Activated CD8-positive, alpha-beta memory T cell treated with anti-CD3 and anti-CD28 coated beads for 48 hours (primary cell): ENCODE results near the gene SMIM45.
"Not testable (repeated sequence)": the region's sequence is repeated elsewhere in the genome, so short reads cannot be mapped to it uniquely, and the experiment has no call there.

Experiments
- DNase-seq, 3 experiments: peaks; one replicate each; pipeline ENCODE4 v3.0.0-alpha.2; 2020; ENCODE audit warnings: low read depth in 2 of 3, low spot score in 2 of 3

The SMIM45 gene

DNA sequence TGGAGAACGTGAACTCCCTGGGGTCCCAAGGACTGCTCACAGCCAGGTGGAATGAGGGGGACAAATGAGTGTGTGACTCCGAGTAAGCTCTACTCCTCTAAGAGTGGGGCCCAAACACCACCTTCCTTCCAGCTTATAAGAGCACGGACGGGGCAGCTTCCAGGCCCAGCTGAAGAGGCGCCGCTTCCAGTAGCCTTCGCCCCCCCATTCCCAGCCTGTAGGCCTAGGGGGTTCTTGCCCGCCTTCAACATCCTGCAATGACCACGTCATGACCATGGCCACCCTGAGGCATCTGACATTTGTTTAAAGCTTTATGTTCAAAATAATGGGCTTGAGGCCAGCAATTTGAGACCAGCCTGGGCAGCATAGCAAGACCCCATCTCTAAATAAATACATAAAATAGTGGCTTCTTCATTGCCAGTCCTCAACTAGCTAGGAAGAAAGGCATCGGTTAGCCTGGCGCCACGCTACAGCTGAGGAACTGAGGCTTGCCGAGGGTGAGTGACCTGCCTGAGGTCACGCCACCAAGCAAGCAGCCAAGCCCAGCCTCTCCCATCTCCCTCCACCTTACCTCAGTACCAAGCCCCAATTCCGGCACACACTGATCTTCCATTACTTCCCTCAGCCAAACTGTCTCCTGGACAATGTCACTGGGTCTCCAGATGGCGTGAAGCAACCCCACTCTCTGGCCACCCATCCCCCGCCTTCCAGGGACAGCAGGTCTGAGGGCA, 17.5 kb upstream of the SMIM45 start:
- no peak for DNase-seq

DNA sequence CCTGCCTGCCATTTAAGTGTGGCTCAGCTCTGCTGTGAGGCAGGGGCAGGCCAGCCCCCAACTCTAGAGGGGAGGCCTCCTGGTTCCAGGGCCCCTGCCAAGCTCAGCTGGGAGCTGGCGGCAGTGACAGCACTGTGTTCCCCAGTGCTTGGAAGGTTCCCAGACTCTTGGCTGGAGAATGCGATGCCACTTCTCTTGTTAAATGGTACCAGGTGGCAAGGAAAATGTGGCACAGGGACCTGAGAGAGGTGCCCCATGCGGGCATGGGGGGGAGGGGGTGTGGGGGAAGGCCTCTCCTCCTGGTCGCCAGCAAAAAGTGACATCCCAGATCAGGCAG, 17.0 kb upstream of the SMIM45 start:
- no peak for DNase-seq

DNA sequence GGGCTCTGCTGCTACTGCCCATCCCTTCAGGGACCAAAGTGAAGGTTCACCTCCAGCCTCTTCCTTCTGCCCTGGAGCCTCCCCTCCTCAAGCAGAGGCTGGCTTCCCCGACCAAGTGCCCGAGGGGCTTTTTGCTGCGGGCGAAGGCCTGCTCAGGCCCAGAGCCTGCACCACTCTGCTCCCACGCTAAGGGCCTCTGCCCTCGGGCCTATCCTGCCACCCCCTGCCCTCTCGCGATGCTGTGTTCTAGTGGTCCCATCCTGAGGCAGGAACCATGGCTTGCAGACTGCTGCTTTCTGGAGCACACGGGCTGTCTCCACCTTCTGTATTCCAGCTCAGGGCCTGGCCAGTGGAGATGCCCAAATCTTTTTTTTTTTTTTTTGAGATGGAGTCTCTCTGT, 16.4 kb upstream of the SMIM45 start:
- no peak for DNase-seq

DNA sequence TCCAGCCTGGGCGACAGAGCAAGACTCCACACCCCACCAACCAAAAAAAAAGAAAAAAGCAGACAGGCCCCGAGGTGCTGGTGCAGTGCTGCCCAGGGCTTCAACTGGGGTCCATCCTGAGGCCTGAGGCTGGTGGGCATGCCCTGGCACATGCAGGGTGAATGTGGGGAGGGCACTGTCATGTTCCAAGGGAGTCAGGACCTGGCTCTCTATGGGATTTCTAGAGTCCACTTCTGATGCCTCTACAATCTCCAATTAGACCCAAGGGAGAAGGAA, 15.1 kb upstream of the SMIM45 start:
- no peak for DNase-seq

DNA sequence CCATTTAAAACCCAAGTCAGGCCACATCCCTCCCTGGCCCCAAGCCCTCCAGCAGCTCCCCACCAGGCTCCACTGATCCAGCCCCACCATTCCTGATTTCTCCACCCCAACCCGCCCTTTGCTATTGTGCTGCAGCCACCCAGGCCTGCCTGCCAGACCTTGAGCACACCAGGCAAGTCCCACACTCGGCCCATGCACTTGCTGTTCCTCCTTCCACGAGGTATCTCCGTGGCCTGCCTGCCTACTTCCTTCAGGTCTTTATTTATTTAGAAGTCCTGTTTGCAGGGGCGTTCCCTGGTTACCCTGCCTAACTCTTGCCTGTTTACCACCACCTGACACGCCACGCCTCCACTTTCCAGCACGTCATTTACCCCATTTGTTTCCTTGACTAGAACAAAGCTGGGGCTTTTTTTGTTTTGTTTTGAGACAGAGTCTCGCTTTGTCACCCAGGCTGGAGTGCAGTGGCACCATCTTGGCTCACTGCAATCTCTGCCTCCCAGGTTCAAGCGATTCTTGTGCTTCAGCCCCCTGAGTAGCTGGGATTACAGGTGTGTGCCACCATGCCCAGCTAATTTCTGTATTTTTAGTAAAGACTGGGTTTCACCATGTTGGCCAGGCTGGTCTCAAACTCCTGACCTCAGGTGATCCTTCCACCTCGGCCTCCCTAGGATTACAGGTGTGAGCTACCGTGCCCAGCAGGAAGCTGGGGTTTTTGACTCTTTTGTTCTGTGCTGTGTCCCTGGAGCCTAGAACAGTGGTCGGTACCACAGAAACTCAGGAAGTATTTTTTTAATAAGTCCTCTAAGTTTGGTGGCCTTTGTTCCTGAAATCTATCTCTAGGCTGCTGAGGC, 11.7 kb upstream of the SMIM45 start:
- peak in 2 of 3 experiments; percentile 74 to 75 for DNase-seq

DNA sequence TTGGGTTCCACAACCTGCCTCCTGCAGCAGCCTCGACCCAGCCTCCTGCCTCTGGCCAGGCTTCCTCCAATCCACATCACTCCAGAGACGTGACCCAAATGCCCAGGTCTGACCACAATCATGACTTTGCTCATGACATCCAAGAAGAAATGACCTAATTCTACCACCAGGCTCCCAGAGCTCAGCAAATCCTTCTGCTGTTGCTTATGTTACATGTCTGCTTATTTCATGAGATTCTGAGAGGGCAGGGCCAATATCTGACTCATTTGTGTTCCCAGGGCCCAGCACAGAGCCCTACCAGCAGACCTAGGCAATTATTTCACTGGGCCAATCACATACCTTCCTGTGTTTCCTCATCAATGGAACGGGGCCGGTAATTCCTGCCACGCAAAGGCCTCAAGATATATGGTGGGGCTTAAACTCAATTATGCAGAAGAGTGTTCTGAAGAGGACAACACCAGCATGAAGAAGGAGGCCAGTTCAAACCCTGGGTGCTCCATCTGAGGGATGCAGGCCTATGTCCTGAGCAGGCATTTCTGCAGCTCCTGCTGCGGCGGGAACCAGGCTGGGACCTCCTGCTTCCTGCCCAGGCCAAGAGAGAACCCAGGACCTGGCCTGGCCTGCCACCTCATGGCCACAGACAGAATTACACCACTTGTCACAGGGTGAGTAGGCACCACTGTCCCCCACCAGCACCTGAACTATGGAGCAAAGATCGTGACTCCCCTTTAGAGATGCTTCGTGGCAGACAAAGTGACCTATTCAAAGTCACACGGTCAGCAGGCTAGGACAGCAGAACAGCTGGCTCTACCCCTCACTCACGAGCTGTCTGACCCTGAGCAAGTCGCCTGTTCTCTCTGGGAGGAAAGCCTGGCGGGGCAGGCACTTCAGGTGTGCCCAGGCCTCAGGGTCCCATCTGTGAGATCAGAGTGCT, 10.9 kb upstream of the SMIM45 start:
- peak in 2 of 3 experiments; percentile 54 to 60 for DNase-seq

DNA sequence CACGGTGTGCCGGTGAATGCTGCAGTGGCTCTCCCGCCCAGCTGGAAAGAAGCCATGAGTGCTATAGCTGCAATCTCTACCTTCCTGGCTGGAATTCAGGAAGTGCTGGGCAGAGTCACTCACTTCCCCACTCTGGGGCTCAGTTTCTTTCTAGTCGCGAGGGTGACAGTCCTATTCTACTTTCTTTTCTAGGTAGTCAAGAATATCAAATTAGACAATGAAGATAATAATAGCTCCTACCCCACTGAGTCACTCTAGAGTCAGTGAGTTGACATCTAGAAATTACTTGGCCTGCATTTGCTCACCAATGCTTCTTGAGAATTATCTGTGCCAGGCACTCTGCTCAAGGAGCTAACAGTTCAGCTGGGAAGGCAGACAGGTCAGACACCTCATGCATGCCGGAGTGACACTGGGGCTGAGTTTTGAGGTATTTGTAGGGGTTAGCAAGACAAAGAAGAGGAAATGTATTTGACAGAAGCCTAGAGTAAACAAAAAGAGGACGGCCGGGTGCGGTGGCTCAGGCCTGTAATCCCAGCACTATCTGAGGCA, 8.2 kb upstream of the SMIM45 start:
- no peak for DNase-seq

DNA sequence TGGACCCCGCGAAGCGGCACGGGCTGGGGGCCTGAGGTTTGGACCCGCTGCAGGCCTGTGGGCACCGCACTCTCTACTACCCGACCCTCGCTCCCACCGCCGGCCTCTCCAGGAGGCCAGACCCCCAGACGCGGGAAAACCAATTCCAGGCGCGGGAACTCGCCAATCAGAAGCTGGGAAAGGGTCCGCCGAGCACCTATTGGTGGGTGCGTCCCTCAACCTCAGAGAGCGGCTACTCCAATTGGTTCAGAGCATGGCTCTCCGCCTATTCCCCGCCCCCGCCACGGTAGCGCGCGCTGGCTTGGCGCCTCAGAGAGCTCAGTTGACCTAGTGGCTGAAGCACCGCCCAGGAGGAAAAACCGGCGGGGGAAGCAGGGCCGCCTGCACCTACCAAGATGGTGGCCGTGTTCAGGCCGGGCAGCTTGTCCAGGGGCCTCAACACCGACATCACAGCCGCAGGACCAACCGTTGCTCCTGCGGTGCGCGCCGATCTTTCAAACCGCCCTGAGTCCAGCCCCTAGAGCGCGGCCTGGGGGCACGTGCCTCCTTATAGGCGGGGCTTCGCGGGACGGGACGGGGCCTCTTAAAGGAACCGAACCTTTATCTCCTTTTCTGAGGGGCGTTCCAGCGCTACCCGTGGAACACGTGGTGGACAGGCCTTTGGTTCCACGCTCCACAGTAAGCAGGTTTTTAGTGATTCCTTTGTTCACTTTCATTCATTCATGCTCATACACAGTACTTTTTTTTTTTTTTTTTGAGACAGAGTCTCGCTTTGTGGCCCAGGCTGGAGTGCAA, 5.1 kb upstream of the SMIM45 start, which contains the start of gene CENPM:
Gene CENPM (minus strand): TSS at position 524 of the 795 bp plus-strand sequence. CDS start 76 bp downstream, at position 448.
- peak; percentile 87 to 92 (median 90) for DNase-seq

DNA sequence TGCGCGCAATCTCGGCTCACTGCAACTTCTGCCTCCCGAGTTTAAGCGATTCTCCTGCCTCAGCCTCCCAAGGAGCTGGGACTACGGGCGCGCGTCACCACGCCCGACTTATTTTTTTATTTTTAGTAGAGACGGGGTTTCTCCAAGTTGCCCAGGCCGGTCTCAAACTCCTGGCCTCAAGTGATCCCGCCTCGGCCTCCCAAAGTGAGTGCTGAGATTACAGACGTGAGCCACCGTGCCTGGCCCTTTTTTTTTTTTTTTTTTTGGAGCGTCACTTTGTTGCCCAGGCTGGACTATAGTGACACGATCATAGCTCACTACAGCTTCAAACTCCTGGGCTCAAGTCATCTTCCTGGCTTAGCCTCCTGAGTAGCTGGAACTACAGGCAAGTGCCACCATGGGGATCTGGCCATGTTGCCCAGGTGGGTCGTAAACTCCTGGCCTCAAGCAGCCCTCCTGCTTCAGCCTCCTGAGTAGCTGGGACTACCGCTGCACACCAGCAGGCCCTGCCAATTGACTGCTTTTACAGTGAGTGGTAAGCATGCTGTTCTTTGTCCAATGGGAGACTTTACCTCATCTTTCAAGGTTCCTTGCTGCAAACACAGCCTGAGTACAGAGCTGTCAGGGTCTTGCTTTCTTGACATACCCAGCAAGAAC, 4.4 kb upstream of the SMIM45 start:
- no peak for DNase-seq

DNA sequence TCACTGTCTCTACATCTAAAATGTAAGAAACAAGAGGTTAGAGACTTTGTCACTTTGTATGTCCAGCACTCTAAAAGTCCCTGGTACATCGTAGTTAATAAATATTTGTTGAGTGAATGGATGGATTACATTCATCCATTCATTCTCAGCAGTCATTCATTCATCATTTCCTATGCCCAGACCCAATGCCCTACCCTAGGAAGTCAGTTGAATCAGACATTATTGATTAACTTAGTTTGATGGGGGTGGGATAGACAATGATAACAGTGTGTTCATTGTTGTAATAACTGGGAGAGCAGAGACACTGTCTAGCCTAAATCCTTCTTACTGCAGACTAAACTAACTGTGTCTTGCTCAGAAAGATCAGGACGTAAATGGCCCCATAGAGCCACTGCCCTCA, 3.8 kb upstream of the SMIM45 start:
- DNase-seq, result no peak

DNA sequence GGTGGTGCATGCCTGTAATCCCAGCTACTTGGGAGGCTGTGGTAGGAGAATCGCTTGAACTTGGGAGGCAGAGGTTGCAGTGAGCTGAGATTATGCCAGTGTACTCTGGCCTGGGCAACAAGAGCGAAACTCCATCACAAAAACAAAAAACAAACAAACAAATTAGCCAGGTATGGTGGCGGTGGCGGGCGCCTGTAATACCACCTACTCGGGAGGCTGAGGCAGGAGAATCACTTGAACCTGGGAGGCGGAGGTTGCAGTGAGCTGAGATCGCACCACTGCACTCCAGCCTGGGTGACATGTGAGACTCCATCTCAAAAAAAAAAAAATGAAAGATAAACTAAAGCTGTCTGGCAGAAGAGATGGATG, 3.0 kb upstream of the SMIM45 start:
- not testable (repeated sequence) for DNase-seq

DNA sequence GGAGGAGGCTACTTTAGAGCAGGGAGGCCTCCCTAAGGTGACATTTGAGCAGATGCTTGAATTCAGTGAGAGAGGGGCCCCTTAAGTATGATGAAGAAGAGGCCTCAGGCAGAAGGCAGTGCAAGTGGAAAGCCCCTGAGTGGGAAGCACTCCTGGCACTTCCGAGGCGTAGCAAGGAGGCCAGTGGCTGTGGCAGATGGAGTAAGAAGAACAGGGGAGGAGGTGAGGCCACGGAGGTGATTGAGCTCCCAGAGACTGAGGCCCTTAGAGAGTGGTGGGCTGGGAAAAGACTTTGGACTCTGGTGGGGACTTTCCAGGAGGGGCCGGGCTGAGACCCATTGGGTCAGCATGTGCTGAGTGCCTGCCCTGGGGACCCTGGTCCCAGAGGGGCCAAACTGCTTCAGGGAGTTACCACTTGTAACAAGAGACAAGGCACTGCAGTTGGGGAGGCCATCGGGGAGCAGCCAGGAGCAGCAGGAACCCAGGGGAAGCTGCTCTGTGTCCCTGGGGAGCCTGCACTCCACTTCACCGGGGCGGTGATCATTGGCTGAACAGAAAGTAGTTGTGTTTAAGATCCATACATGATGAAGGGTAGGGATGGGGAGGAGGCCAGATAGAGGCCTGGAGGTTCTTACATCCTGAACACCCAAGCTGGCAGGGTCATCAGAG, 2.5 kb upstream of the SMIM45 start:
- DNase-seq, result no peak

DNA sequence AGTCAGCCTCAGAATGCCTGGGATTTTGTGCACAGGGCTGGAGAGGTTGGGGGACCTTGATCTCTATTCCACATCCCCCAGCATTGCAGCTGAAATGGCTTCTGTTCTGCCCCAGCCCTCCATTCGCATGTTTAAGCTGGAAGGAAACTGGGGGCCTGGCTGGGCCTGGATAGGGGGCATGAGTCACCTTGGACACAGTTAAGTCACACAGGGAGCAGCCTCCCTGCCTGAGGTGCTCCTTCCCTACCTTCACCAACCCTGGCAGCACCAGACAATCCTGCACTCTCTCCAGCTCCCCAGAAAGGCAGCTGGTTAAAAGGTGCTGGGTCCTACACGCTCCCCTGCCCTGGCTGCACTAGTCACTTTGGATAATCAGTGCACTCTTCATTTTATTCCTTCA, 763 bp downstream of the SMIM45 start:
- no peak for DNase-seq

DNA sequence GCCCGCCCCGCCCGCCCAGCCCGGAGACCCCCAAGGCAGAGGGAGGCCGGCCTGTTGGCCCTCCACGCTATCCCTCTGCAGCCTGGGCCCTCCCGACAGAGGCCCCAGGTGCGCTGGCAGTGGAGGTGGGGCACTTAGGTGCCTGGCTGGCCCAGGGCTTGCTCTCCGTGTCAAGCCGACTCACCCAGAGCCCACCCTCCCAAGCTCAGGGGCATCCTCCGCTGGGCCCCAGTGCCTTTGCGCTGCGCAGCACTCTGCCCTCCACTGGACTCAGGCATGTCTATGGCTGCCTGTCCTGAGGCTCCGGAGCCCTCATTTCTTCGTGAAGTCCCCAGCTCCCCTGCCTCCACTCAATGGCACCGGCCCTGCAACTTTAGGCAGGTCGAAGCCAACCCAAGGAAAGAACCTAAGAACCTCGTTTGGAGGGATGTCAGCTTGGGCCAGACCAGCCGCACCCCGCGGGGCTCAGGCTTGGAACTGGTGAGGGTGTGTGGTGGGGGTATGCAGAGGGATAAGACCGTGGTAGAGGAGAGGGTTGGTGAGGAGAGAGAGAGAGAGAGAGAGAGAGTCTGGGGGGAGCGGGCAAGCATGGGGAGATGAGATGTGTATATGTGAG, 6.1 kb downstream of the SMIM45 start:
- DNase-seq, result no peak

DNA sequence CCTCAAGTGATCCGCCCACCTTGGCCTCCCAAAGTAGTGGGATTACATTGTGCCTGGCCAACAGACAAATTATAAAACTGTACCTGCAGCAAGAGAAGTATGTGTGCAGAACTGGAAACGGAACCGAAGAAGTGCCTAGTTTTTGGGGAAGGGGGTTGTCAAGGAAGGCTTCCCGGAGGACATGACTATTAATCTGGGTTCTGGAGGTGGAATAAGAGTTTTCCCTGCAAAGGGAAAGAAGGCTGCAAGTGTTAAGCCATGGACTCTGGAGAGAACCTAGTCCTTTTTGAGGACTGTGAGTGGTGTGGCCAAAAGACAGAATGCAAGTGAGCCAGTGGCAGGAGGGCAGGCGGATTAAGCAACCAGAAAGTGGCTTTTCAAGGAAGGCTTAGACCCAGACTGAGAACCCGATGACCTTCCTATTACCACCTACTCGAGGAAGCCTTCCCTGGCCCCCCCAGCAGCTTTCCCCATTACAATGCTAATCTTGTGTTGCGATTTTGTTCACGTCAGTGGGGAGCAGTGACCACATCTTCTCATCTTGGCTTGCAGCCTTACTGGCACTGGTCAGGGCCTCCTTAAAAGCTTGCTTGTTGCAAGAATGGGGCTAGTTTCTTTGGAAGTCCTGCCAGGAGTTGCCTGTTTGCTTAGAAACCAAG, 11.6 kb downstream of the SMIM45 start:
- no peak for DNase-seq

DNA sequence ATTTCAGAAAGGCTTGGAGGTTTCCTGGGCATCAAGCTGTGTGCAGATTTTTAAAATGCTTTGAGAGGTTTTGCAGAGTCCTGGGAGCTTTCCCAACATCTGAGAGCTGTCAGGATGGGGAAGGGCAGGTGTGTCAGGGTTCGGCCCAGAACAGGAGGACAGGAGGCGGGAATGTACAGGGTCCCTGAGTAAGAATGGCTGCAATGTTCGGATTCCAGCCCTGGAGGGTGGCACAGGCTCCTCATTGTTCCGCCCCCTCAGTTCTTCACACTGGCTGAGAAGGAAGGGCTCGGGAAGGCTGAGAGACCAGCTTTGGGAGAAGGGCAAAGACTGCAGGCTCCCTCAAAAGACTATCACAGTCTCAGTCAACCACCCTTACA, 12.2 kb downstream of the SMIM45 start:
- no peak for DNase-seq

DNA sequence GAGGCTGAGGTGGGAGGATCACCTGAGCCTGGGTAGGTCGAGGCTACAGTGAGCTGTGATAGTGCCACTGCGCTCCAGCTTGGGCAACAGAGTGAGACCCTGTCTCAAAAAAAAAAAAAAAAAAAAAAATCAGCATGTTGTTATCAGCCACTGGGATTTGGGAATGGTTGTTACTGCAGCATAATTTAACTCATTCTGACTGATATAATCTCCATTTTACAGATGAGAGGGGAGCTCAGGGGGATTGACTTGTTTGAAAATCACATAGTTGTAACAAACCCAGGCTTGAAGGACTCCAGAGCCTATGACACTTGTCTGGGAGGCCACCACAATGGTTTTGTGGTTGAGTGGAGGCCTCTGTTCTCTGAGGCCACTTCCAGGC, 14.3 kb downstream of the SMIM45 start:
- DNase-seq, result no peak

DNA sequence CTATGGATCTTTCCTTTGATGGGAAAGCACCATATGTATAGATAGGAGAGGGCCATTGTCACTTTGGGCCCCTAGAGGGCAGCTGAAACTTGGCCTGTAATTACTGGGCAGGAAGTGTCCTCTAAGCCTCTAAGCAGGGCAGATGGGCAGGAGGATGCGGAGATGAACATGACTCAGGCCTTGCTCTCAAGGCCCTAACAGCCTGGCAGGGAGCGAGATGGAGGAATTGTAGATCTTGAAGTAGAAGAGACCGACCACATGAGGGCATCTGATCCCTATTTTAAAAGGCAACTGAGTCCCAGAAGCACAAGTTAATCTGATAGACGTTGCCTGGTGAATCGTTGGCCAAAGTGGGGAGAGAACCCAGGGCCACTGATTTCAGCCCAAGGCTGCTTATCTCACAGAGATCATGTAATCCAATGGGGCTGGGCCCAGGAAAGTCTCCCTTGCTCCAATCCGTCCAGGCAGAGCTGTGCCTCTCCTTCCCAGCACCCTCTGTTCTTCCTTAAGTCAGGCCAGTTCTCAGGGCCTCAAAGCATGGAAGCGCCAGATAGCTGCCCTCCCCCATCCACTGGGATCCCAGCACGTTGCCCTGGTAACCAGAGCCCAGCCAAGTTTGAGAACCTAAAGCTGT, 14.8 kb downstream of the SMIM45 start:
- DNase-seq, result no peak
